ENCODE measurements around the gene CNRIP1.

Gene CNRIP1

DNA sequence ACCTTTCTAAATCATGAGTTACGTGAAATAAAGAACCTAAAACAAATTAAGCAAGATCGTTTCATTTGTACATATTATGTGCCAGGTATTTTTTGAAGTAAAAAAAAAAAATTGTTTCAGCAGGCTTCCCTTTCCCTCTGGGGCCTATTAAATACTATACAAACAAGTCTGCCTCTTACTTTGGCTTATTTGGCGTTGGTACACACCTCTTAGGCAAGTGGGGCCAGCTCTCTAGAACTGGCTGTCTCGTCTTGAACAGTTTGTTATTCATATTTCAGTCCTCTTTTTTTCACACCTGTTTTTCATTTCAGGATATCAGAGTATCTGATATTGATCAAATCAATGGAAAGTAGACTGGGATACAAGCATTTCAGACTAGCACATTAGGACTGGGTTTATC lies 40.1 kb downstream of the CNRIP1 start:
- TF ChIP-seq EP300 (IDR thresholded peaks at IDR 0.05; ENCODE audit: borderline replicate concordance) = no peak
- TF ChIP-seq USF1 (IDR thresholded peaks at IDR 0.05) = no peak

DNA sequence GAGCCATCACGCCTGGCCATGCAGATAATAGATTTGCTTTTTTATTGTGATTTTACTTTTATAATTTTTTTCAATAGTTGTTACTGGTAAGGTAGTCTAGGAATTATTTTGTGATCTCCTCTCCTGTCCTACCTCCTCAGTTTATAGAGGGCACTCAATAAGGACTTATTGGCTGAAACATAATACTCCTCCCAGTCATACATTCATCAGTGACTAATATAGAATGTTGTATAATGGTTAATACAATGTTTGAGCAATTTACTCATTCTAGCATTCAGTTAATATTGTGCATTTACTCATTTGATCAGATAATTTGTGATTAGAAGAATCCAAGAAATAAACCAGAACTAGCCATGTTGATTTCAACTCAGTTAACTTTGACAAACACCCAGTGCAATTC lies 41.6 kb downstream of the CNRIP1 start:
- TF ChIP-seq EGR1 (IDR thresholded peaks at IDR 0.05) = no peak

DNA sequence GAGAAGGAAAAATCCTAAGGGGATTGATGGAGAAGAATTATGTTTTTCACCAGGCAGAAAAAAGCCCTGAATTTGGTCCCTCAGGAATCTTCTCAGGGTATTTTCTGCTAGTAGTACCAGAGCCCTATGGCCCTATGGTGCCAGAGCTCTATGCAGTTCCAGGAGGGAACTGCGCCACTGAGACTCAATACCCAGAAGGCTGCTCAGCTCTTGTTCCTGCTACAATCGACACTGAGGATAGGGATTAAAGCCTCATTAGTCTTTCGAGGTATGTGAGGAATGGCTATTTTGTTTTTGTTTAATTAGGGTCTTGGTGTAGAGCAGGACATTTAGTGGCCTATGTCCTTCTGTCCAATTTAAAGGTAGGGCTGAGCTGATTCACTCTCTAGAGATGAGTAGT lies 45.7 kb downstream of the CNRIP1 start:
- TF ChIP-seq CREB1 (IDR thresholded peaks at IDR 0.05; ENCODE audit: low read depth) = no peak
- no peak for TF ChIP-seq USF1 (IDR thresholded peaks at IDR 0.05)
- no peak for TF ChIP-seq EGR1 (IDR thresholded peaks at IDR 0.05)
- TF ChIP-seq, protein P1, sequence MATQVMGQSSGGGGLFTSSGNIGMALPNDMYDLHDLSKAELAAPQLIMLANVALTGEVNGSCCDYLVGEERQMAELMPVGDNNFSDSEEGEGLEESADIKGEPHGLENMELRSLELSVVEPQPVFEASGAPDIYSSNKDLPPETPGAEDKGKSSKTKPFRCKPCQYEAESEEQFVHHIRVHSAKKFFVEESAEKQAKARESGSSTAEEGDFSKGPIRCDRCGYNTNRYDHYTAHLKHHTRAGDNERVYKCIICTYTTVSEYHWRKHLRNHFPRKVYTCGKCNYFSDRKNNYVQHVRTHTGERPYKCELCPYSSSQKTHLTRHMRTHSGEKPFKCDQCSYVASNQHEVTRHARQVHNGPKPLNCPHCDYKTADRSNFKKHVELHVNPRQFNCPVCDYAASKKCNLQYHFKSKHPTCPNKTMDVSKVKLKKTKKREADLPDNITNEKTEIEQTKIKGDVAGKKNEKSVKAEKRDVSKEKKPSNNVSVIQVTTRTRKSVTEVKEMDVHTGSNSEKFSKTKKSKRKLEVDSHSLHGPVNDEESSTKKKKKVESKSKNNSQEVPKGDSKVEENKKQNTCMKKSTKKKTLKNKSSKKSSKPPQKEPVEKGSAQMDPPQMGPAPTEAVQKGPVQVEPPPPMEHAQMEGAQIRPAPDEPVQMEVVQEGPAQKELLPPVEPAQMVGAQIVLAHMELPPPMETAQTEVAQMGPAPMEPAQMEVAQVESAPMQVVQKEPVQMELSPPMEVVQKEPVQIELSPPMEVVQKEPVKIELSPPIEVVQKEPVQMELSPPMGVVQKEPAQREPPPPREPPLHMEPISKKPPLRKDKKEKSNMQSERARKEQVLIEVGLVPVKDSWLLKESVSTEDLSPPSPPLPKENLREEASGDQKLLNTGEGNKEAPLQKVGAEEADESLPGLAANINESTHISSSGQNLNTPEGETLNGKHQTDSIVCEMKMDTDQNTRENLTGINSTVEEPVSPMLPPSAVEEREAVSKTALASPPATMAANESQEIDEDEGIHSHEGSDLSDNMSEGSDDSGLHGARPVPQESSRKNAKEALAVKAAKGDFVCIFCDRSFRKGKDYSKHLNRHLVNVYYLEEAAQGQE (IDR thresholded peaks at IDR 0.05; ENCODE audit: low read depth) = no peak

DNA sequence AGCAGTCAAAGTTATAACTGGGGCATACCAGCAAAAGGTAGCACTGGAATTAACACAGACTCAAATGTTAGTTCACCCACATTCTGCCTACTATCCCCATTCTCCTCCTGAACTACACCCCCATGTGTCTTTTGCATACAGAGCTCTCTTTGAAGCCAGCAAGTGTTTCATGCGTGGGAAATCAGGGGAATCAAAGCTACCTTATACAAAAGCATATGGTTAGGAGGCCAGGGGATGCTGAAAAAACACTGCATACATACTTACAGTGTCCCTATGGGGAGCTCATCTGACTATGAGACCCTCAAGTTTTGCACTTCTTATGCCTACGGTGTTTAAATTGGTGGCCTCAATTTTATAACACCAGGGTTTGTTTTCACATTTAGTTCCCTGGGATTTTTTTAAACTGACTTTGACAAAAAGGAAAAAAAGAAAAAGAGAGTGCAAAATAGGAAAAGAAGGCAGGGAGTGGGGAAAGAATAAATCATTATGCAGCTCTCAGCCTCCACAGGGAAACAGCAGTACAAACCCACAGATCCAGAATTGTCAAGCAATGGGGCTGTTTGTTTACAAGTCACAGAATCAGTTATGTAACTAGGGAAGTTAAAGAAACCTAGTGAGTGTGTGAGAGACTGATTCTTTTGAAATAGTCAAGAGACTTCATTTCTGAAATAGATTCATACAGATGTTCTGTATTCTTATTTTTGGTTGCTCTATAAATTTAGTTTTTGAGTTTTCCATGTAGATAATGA lies 47.3 kb downstream of the CNRIP1 start:
- TF ChIP-seq TEAD4 (IDR thresholded peaks at IDR 0.05) (no peak), TAF1 (IDR thresholded peaks at IDR 0.05; ENCODE audit: low read depth) (no peak), YY1 (IDR thresholded peaks at IDR 0.05; ENCODE audit: low read depth) (no peak), EGR1 (IDR thresholded peaks at IDR 0.05) (no peak), TCF12 (IDR thresholded peaks at IDR 0.05; ENCODE audit: low read depth) (no peak), ZBTB7A (IDR thresholded peaks at IDR 0.05; ENCODE audit: low read depth) (no peak)
- TF ChIP-seq, protein P2, sequence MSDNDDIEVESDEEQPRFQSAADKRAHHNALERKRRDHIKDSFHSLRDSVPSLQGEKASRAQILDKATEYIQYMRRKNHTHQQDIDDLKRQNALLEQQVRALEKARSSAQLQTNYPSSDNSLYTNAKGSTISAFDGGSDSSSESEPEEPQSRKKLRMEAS (IDR thresholded peaks at IDR 0.05) = no peak

- TF ChIP-seq TAF1 (IDR thresholded peaks at IDR 0.05; ENCODE audit: low read depth) (no peak), YY1 (IDR thresholded peaks at IDR 0.05; ENCODE audit: low read depth) (no peak), EGR1 (IDR thresholded peaks at IDR 0.05) (no peak), NFIC (IDR thresholded peaks at IDR 0.05) (no peak), RAD21 (IDR thresholded peaks at IDR 0.05; ENCODE audit: low read depth) (no peak), CEBPB (IDR thresholded peaks at IDR 0.05) (no peak), TCF12 (IDR thresholded peaks at IDR 0.05; ENCODE audit: low read depth) (no peak), EP300 (IDR thresholded peaks at IDR 0.05; ENCODE audit: borderline replicate concordance) (no peak), ZBTB7A (IDR thresholded peaks at IDR 0.05; ENCODE audit: low read depth) (no peak), TEAD4 (IDR thresholded peaks at IDR 0.05) (no peak), FOXM1 (IDR thresholded peaks at IDR 0.05; ENCODE audit: borderline replicate concordance, low read depth) (no peak), USF1 (IDR thresholded peaks at IDR 0.05) (no peak)
- TF ChIP-seq, protein P2 (IDR thresholded peaks at IDR 0.05) = no peak
- TF ChIP-seq, protein P1 (IDR thresholded peaks at IDR 0.05; ENCODE audit: low read depth) = no peak
Measured at GRCh38 chr2:68266655-68267054, 53.1 kb downstream of the CNRIP1 start.

- TF ChIP-seq CEBPB (IDR thresholded peaks at IDR 0.05) (no peak), ZBTB7A (IDR thresholded peaks at IDR 0.05; ENCODE audit: low read depth) (no peak), EGR1 (IDR thresholded peaks at IDR 0.05) (no peak), YY1 (IDR thresholded peaks at IDR 0.05; ENCODE audit: low read depth) (no peak), FOXM1 (IDR thresholded peaks at IDR 0.05; ENCODE audit: borderline replicate concordance, low read depth) (no peak), NFIC (IDR thresholded peaks at IDR 0.05) (no peak), USF1 (IDR thresholded peaks at IDR 0.05) (no peak), TEAD4 (IDR thresholded peaks at IDR 0.05) (no peak), TCF12 (IDR thresholded peaks at IDR 0.05; ENCODE audit: low read depth) (no peak), EP300 (IDR thresholded peaks at IDR 0.05; ENCODE audit: borderline replicate concordance) (no peak), RAD21 (IDR thresholded peaks at IDR 0.05; ENCODE audit: low read depth) (no peak), TAF1 (IDR thresholded peaks at IDR 0.05; ENCODE audit: low read depth) (no peak), CREB1 (IDR thresholded peaks at IDR 0.05; ENCODE audit: low read depth) (no peak)
- TF ChIP-seq, protein P2 (IDR thresholded peaks at IDR 0.05) = no peak
- TF ChIP-seq, protein P1 (IDR thresholded peaks at IDR 0.05; ENCODE audit: low read depth) = no peak
Measured at GRCh38 chr2:68263632-68264031, 56.1 kb downstream of the CNRIP1 start.
